ENCODE data around the gene ASB14. TPM values are rescaled to one million over a fixed set of nuclear protein-coding genes. Genes with fewer than 3 reads are reported as not detected.
"Not testable (repeated sequence)": the region's sequence is repeated elsewhere in the genome, so short reads cannot be mapped to it uniquely, and the experiment has no call there.

ASB14 gene
- not detected for total RNA-seq (2021; fragmentation: NEBNext Ultra II Directional; extraction: Animal tissue kit (Norgen Biotek cat#: 25700))
- long read RNA-seq = 0 reads

GRCh38 chr3:57292159-57292896 lies at the start of gene ASB14:
Gene ASB14, minus strand, starts transcription at chr3:57292685. Its CDS starts 652 bp downstream, at chr3:57292033.
- Mint-ChIP-seq H3K4me1 (ENCODE audit: low read depth) (no peaks in the 10 kb centered on the region), H3K27ac (no peak within 1 kb of the TSS), H3K9me3 (no peaks in the 10 kb centered on the region), H3K27me3 (ENCODE audit: insufficient read depth) (peaks cover 14% of the 10 kb centered on the region), H3K4me3 (no peak within 1 kb of the TSS), H3K36me3 (ENCODE audit: low read depth) (no peaks in the 10 kb centered on the region)
- no peak for DNase-seq
- no peak for TF ChIP-seq CTCF (IDR thresholded peaks at IDR 0.05)

GRCh38 chr3:57339071-57339642 lies 46.7 kb upstream of the ASB14 start:
- not testable (repeated sequence) for H3K27ac Mint-ChIP-seq

GRCh38 chr3:57338272-57339070 lies 46.0 kb upstream of the ASB14 start:
- H3K9me3 Mint-ChIP-seq; DNase-seq; H3K27ac Mint-ChIP-seq; H3K36me3 Mint-ChIP-seq (ENCODE audit: low read depth); H3K4me3 Mint-ChIP-seq; H3K4me1 Mint-ChIP-seq (ENCODE audit: low read depth): not testable (repeated sequence)
- peaks cover 20% of the 10 kb centered on the region for H3K27me3 Mint-ChIP-seq (ENCODE audit: insufficient read depth)

More at GRCh38 chr3:57339071-57339642, 46.7 kb upstream of the ASB14 start:
- H3K4me3 Mint-ChIP-seq; H3K4me1 Mint-ChIP-seq (ENCODE audit: low read depth); H3K36me3 Mint-ChIP-seq (ENCODE audit: low read depth); DNase-seq; H3K9me3 Mint-ChIP-seq: not testable (repeated sequence)
- peaks cover 17% of the 10 kb centered on the region for H3K27me3 Mint-ChIP-seq (ENCODE audit: insufficient read depth)

- no peak overlapping the region for H3K27ac Mint-ChIP-seq
- peaks cover 24% of the 10 kb centered on the region for H3K27me3 Mint-ChIP-seq (ENCODE audit: insufficient read depth)
- no peak for TF ChIP-seq CTCF (IDR thresholded peaks at IDR 0.05)
These were observed 42.9 kb upstream of the ASB14 start for GRCh38 chr3:57335283-57335938.

GRCh38 chr3:57331078-57331610 lies 38.7 kb upstream of the ASB14 start:
- H3K4me1 Mint-ChIP-seq (ENCODE audit: low read depth) = no peaks in the 10 kb centered on the region
- no peak for DNase-seq
- no peaks in the 10 kb centered on the region for H3K9me3 Mint-ChIP-seq
- H3K36me3 Mint-ChIP-seq (ENCODE audit: low read depth) = no peaks in the 10 kb centered on the region
- H3K4me3 Mint-ChIP-seq = no peak overlapping the region
- H3K27ac Mint-ChIP-seq = no peak overlapping the region
- 0 out of 2 replicates have a peak, but pooled peaks have one; percentile 8 for TF ChIP-seq CTCF (IDR thresholded peaks at IDR 0.05)
- H3K27me3 Mint-ChIP-seq (ENCODE audit: insufficient read depth) = peaks cover 20% of the 10 kb centered on the region

More at GRCh38 chr3:57335283-57335938, 42.9 kb upstream of the ASB14 start:
- Mint-ChIP-seq H3K4me3 (no peak overlapping the region), H3K9me3 (peaks cover 7% of the 10 kb centered on the region), H3K36me3 (ENCODE audit: low read depth) (no peaks in the 10 kb centered on the region), H3K4me1 (ENCODE audit: low read depth) (no peaks in the 10 kb centered on the region)
- no peak for DNase-seq

- not testable (repeated sequence) for H3K36me3 Mint-ChIP-seq (ENCODE audit: low read depth); H3K27ac Mint-ChIP-seq; H3K4me3 Mint-ChIP-seq; H3K4me1 Mint-ChIP-seq (ENCODE audit: low read depth); H3K9me3 Mint-ChIP-seq; DNase-seq
- peaks cover 11% of the 10 kb centered on the region for H3K27me3 Mint-ChIP-seq (ENCODE audit: insufficient read depth)
These were observed 34.0 kb upstream of the ASB14 start for GRCh38 chr3:57326498-57326897.
